K562 (cell line): ENCODE measurements around the gene UMAD1. TPM values are rescaled to one million over a fixed set of nuclear protein-coding genes. Genes with fewer than 3 reads are reported as not detected.

Experiments used
- ATAC-seq: fragments of 200-7000 bp; cut with Tn5 transposase; 3 replicates; pipeline ENCODE4 v1.9.1; 2020; ENCODE audit warnings: moderate library complexity
- BruUV-seq: library from RNA; stranded (reverse); fragments of 400-500 nt; replicated peaks from 2 replicates; lab custom pipeline; 2021; lab: Mats Ljungman, UMichigan
- CTCF ChIA-PET: fragments of 300-600 bp; formaldehyde crosslinking; extraction: SDS; loops from one replicate; lab custom pipeline; 2021; ENCODE audit warnings: low intra/inter-chr PET ratio; lab: Yijun Ruan, JAX
- POLR2A ChIA-PET: fragments of 300-600, 350-650 bp; sonication (Branson Sonifier 250); formaldehyde crosslinking; extraction: SDS; loops from one replicate; lab custom pipeline; 2021; ENCODE audit warnings: antibody characterized with exemption, inconsistent platforms; lab: Yijun Ruan, JAX
- DNase-seq, 4 experiments: peaks; one replicate each; pipeline versions ENCODE4 v3.0.0 to v3.0.0-alpha.2; 2011 to 2018; ENCODE audit warnings: low spot score in 3 of 4, mixed read lengths in 3 of 4; ENCODE audit errors: extremely low read depth in 1 of 4
- FAIRE-seq: peaks from 2 replicates; lab custom pipeline; 2011; peaks lifted over from hg19 to GRCh38; lab: Jason Lieb, UNC
- H2AFZ ChIP-seq: 2 replicates; pipeline ENCODE4 v1.6.0; 2011; ENCODE audit warnings: low read depth, low read length, control low read depth, inconsistent platforms
- H3K27ac ChIP-seq: fragments of 200-600 bp; 3 replicates; pipeline ENCODE4 v1.8.0; 2011; ENCODE audit warnings: low read depth, mild to moderate bottlenecking, control low read depth, inconsistent platforms, low read length, moderate library complexity, mixed read lengths; ENCODE audit errors: extremely low read depth
- H3K27me3 ChIP-seq, 2 experiments: fragments of 300-600 bp in 1 of 2; 2 replicates in 1 of 2; 3 replicates in 1 of 2; pipeline versions ENCODE4 v1.6.0 to v1.8.0; 2011; ENCODE audit warnings: inconsistent platforms in 2 of 2, low read length in 2 of 2, mild to moderate bottlenecking in 1 of 2, mixed read lengths in 1 of 2, moderate library complexity in 1 of 2; ENCODE audit not compliant: control insufficient read depth in 2 of 2, insufficient read depth in 2 of 2
- H3K36me3 ChIP-seq: fragments of 300-600 bp; 3 replicates; pipeline ENCODE4 v1.8.0; 2011; ENCODE audit warnings: mild to moderate bottlenecking, low read length, inconsistent platforms; ENCODE audit not compliant: control insufficient read depth, insufficient read depth
- H3K4me1 ChIP-seq, 2 experiments: fragments of 200-600 bp in 1 of 2; replicated peaks in 1 of 2; 2 replicates in 1 of 2; 3 replicates in 1 of 2; pipeline versions ENCODE4 v1.5.1 to v1.8.0; 2011; ENCODE audit warnings: inconsistent platforms in 2 of 2, low read length in 2 of 2, mild to moderate bottlenecking in 1 of 2, mixed read lengths in 1 of 2, moderate library complexity in 1 of 2; ENCODE audit not compliant: control insufficient read depth in 2 of 2, insufficient read depth in 2 of 2
- H3K4me2 ChIP-seq: 2 replicates; pipeline ENCODE4 v1.6.1; 2011; ENCODE audit warnings: low read length, control low read depth, inconsistent platforms, mixed read lengths; ENCODE audit not compliant: insufficient read depth
- H3K4me3 ChIP-seq: fragments of 200-600 bp; sonication (generic), shearing (Covaris generic); 2 replicates; pipeline ENCODE4 v1.5.1; 2016; ENCODE audit warnings: control low read depth, inconsistent platforms
- H3K79me2 ChIP-seq: fragments of 200-600 bp; 3 replicates; pipeline ENCODE4 v1.8.0; 2011; ENCODE audit warnings: low read length, inconsistent platforms; ENCODE audit not compliant: control insufficient read depth, insufficient read depth
- H3K9ac ChIP-seq, 2 experiments: 2 replicates each; pipeline versions ENCODE4 v1.6.0 to v1.6.1; 2011; ENCODE audit warnings: low read depth in 2 of 2, low read length in 2 of 2, control low read depth in 1 of 2, inconsistent platforms in 1 of 2, mild to moderate bottlenecking in 1 of 2, mixed read lengths in 1 of 2; ENCODE audit not compliant: insufficient read depth in 1 of 2
- H3K9me1 ChIP-seq: one replicate; pipeline ENCODE4 v1.6.0; 2011; ENCODE audit warnings: inconsistent platforms, mild to moderate bottlenecking, low read length, moderate library complexity; ENCODE audit not compliant: control insufficient read depth, insufficient read depth
- H3K9me3 ChIP-seq: replicated peaks from 2 replicates; pipeline ENCODE4 v1.5.1; 2011; ENCODE audit warnings: low read depth, low read length, inconsistent platforms; ENCODE audit not compliant: control insufficient read depth, insufficient read depth
- H4K20me1 ChIP-seq: replicated peaks from 2 replicates; pipeline ENCODE4 v1.6.1; 2011; ENCODE audit warnings: low read length, inconsistent platforms, mixed read lengths; ENCODE audit not compliant: control insufficient read depth, insufficient read depth
- ARID1B ChIP-seq: fragments of 450-650 bp; IDR thresholded peaks from 2 replicates; pipeline ENCODE4 v1.6.1; 2016; ENCODE audit warnings: antibody characterized with exemption, mild to moderate bottlenecking, inconsistent platforms
- BCOR ChIP-seq: fragments of 450-650 bp; IDR thresholded peaks from 2 replicates; pipeline ENCODE4 v1.6.1; 2016
- GMEB1 ChIP-seq: fragments of 250-450 bp; sonication (Bioruptor Pico); IDR thresholded peaks from 2 replicates; pipeline ENCODE4 v1.4.0; 2020; ENCODE audit warnings: mild to moderate bottlenecking
- HEY1 ChIP-seq: fragments of 250-450 bp; sonication (Bioruptor Pico); IDR thresholded peaks from 2 replicates; pipeline ENCODE4 v1.5.0; 2020; ENCODE audit warnings: mild to moderate bottlenecking, moderate library complexity, borderline replicate concordance
- KDM1A ChIP-seq, 2 experiments: fragments of 450-650 bp; IDR thresholded peaks; 2 replicates each; pipeline ENCODE4 v1.6.1; 2016; ENCODE audit warnings: mild to moderate bottlenecking in 2 of 2
- MCM5 ChIP-seq: fragments of 450-650 bp; IDR thresholded peaks from 2 replicates; pipeline ENCODE4 v1.6.1; 2016; ENCODE audit warnings: low read depth
- POLR2AphosphoS5 ChIP-seq: IDR thresholded peaks from 2 replicates; pipeline ENCODE4 v1.6.1; 2011; ENCODE audit warnings: mild to moderate bottlenecking, low read depth, low read length, moderate library complexity; ENCODE audit not compliant: control insufficient read depth, insufficient read depth
- SMARCA5 ChIP-seq: fragments of 450-650 bp; IDR thresholded peaks from 2 replicates; pipeline ENCODE4 v1.6.1; 2016
- TEAD4 ChIP-seq, 2 experiments: sonication (generic) in 1 of 2; formaldehyde crosslinking in 1 of 2; IDR thresholded peaks; 2 replicates each; pipeline versions ENCODE4 v1.6.1 to v1.8.0; 2012 to 2022; ENCODE audit warnings: borderline replicate concordance in 1 of 2, inconsistent platforms in 1 of 2, low read length in 1 of 2, mild to moderate bottlenecking in 1 of 2, missing genetic modification reagents in 1 of 2
- YBX1 ChIP-seq: fragments of 450-650 bp; IDR thresholded peaks from 2 replicates; pipeline ENCODE4 v1.7.1; 2016; ENCODE audit warnings: mild to moderate bottlenecking
- ZBED1 ChIP-seq: IDR thresholded peaks from 2 replicates; pipeline ENCODE4 v1.6.1; 2014
- WGBS: fragments of 100-300 bp; shearing (Covaris generic); methylation state at CpG from one replicate; pipeline ENCODE4 v1.1.6; 2016; ENCODE audit warnings: low coverage, mixed read lengths; ENCODE audit not compliant: insufficient coverage; ENCODE audit errors: missing lambda C conversion rate; 5-methylcytosine and 5-hydroxymethylcytosine counted together
- in situ Hi-C: fragments of 300-500 bp; cut with MboI; formaldehyde crosslinking; loops from 4 replicates; pipeline ENCODE4 v1.15.0; 2018; ENCODE audit warnings: inconsistent platforms, mixed read lengths
- intact Hi-C: fragments of 100-400 bp; cut with micrococcal nuclease; formaldehyde crosslinking; loops from 2 replicates; pipeline ENCODE4 v1.14.2; 2022
- polyA plus RNA-seq, 8 experiments: library from polyadenylated mRNA; depleted of rRNA in 4 of 8; stranded (reverse) in 5 of 8; unstranded in 3 of 8; fragments of >200 nt; fragmentation: Nextera tagmentation in 2 of 8; fragmentation: Illumina TruSeq in 1 of 8; extraction: Ambion mirVana in 2 of 8; extraction: Trizol in 1 of 8; gene quantifications; 2 replicates each; pipeline versions ENCODE4 v1.2.1 to v1.2.3, GENCODE V29; 2011 to 2014; ENCODE audit warnings: inconsistent platforms in 1 of 8, missing spikeins in 1 of 8
- total RNA-seq, 7 experiments: library from RNA; depleted of rRNA in 6 of 7; stranded (reverse); fragments of >200 nt in 6 of 7; fragmentation: Illumina TruSeq in 2 of 7; extraction: Trizol in 2 of 7; gene quantifications; 2 replicates each; pipeline versions ENCODE4 v1.2.1 to v1.2.3, GENCODE V29; 2011 to 2021; ENCODE audit warnings: low replicate concordance in 1 of 7

UMAD1 gene
- total and polyA plus RNA-seq, 9 of the 15 experiments (the other 6 are each of a cell fraction or from before 2014, with no cell fraction given): 9.0 to 26.7 (median 13.3) TPM

- TF ChIP-seq TEAD4 (IDR thresholded peaks at IDR 0.05; ENCODE audit: low read length): peak; percentile 53; the same call in 1 of the 2 replicates
- TF ChIP-seq TEAD4 (CRISPR knock-in tag; IDR thresholded peaks at IDR 0.05; ENCODE audit: borderline replicate concordance): no peak
- TF ChIP-seq GMEB1 (CRISPR knock-in tag): no peak
- TF ChIP-seq ARID1B: peak; percentile 76
- TF ChIP-seq, all 486 proteins: peak for 22
Measured at GRCh38 chr7:7617550-7617949, 23.0 kb upstream of the UMAD1 start (continued).

GRCh38 chr7:7618410-7618809 lies 22.1 kb upstream of the UMAD1 start:
- H3K4me1 ChIP-seq: peaks cover 8 to 22% of the 10 kb centered on the region in 2 experiments; a peak in 4 of 5 replicates
- no peak for DNase-seq
- no peak overlapping the region for H3K4me2 ChIP-seq
- H4K20me1 ChIP-seq: no peaks in the 10 kb centered on the region
- ChIA-PET CTCF (no interaction called here), POLR2A (no interaction called here)
- intact Hi-C loops: no loop called here
- no peak for TF ChIP-seq YBX1
- TF ChIP-seq MCM5: no peak
- no peak for TF ChIP-seq POLR2AphosphoS5
- no peak for TF ChIP-seq HEY1 (CRISPR knock-in tag)
- peak; percentile 19 to 45; a peak in 2 of 4 replicates for TF ChIP-seq KDM1A (IDR thresholded peaks at IDR 0.05)
- TF ChIP-seq ZBED1: no peak
- 0 out of 2 replicates have a peak, but pooled peaks have one; percentile 45 for TF ChIP-seq SMARCA5
- peak; percentile 66 for TF ChIP-seq BCOR
- WGBS: 91% methylated on average over 1 of the region's 1 CpG
- in situ Hi-C loops: no loop called here
- no peaks in the 10 kb centered on the region for H3K9me1 ChIP-seq
- H3K27me3 ChIP-seq: no peaks in the 10 kb centered on the region
- no peak overlapping the region for H3K9ac ChIP-seq
- H3K4me3 ChIP-seq: no peak overlapping the region
- ATAC-seq: no peak
- no TSS peak for BruUV-seq
- no peak overlapping the region; the same call in 1 of the 2 replicates for H2AFZ ChIP-seq
- H3K36me3 ChIP-seq: no peaks in the 10 kb centered on the region
- no peaks in the 10 kb centered on the region for H3K79me2 ChIP-seq
- H3K27ac ChIP-seq: no peak overlapping the region; the same call in 2 of the 3 replicates
- FAIRE-seq: no peak
- 0 out of 2 replicates have a peak, but pooled peaks cover 2% of the 10 kb centered on the region for H3K9me3 ChIP-seq
